Muscle of leg (tissue), 11 donors: ENCODE measurements around the gene CNPY4. TPM values are rescaled to one million over a fixed set of nuclear protein-coding genes. Genes with fewer than 3 reads are reported as not detected.

ENCODE experiments used
- DNase-seq: peaks from one replicate; pipeline ENCODE4 v3.0.0; 2013
- H3K27ac ChIP-seq: one replicate; pipeline ENCODE4 v1.5.1; 2013; ENCODE audit warnings: mild to moderate bottlenecking, low read length, control low read depth
- H3K27me3 ChIP-seq: one replicate; pipeline ENCODE4 v1.6.1; 2013; ENCODE audit warnings: low read length; ENCODE audit not compliant: control insufficient read depth, insufficient read depth
- H3K36me3 ChIP-seq: one replicate; pipeline ENCODE4 v1.6.1; 2013; ENCODE audit warnings: low read length; ENCODE audit not compliant: control insufficient read depth, insufficient read depth
- H3K4me1 ChIP-seq: one replicate; pipeline ENCODE4 v1.6.1; 2013; ENCODE audit warnings: low read length; ENCODE audit not compliant: control insufficient read depth, insufficient read depth
- H3K4me3 ChIP-seq: one replicate; pipeline ENCODE4 v1.5.1; 2013; ENCODE audit warnings: low read length, control low read depth
- H3K9me3 ChIP-seq: replicated peaks from 2 replicates; pipeline ENCODE4 v1.6.1; 2013; ENCODE audit warnings: low read depth, low read length; ENCODE audit not compliant: control insufficient read depth
- whole genome bisulfite sequencing: methylation state at CpG from one replicate; pipeline ENCODE4 v1.1.5; 2013; ENCODE audit warnings: missing lambda C conversion rate; ENCODE audit not compliant: insufficient coverage; 5-methylcytosine and 5-hydroxymethylcytosine counted together
- polyA plus RNA-seq, 8 donors: library from polyadenylated mRNA; unstranded; fragments of 120-200 nt; gene quantifications; one replicate each; pipeline versions ENCODE4 v1.2.1 to v1.2.3, GENCODE V29; 2013; ENCODE audit warnings: inconsistent platforms in 1 of 8, low replicate concordance in 1 of 8; ENCODE audit not compliant: insufficient read length in 8 of 8, insufficient read depth in 1 of 8
- total RNA-seq: library from RNA; stranded (reverse); fragments of 120-200 nt; gene quantifications from one replicate; pipeline ENCODE4 v1.2.4, GENCODE V29; 2013

CNPY4 gene
- total and polyA plus RNA-seq, 9 donors = 31.0 to 56.4 (median 44.4) TPM

GRCh38 chr7:100090527-100091410, 28.7 kb upstream of the CNPY4 start:
- no peak overlapping the region for H3K4me3 ChIP-seq
- peaks cover under 1% of the 10 kb centered on the region for H3K27me3 ChIP-seq
- H3K9me3 ChIP-seq = no peaks in the 10 kb centered on the region
- peaks cover 56% of the 10 kb centered on the region for H3K36me3 ChIP-seq
- WGBS = 88% methylated on average over 7 of the region's 14 CpGs
- peaks cover 30% of the 10 kb centered on the region for H3K4me1 ChIP-seq
- no peak for DNase-seq
- no peak overlapping the region for H3K27ac ChIP-seq

- peaks cover 65% of the 10 kb centered on the region for H3K36me3 ChIP-seq
- H3K9me3 ChIP-seq = no peaks in the 10 kb centered on the region
- H3K4me3 ChIP-seq = no peak overlapping the region
- peaks cover 30% of the 10 kb centered on the region for H3K4me1 ChIP-seq
- H3K27ac ChIP-seq = no peak overlapping the region
- WGBS = 36% methylated on average over 12 of the region's 19 CpGs
- H3K27me3 ChIP-seq = no peaks in the 10 kb centered on the region
- DNase-seq = no peak
Measured at GRCh38 chr7:100091411-100092181, 27.8 kb upstream of the CNPY4 start.

GRCh38 chr7:100093054-100093453, 26.4 kb upstream of the CNPY4 start:
- Histone ChIP-seq H3K4me3 (no peak overlapping the region), H3K4me1 (peaks cover 28% of the 10 kb centered on the region), H3K27me3 (no peaks in the 10 kb centered on the region), H3K9me3 (no peaks in the 10 kb centered on the region), H3K36me3 (peaks cover 78% of the 10 kb centered on the region), H3K27ac (no peak overlapping the region)
- WGBS = 43% methylated on average over 4 of the region's 8 CpGs
- no peak for DNase-seq

GRCh38 chr7:100093498-100093897, 25.9 kb upstream of the CNPY4 start:
- WGBS = 55% methylated on average over 11 of the region's 13 CpGs
- no peak overlapping the region for H3K4me3 ChIP-seq
- DNase-seq = no peak
- no peak overlapping the region for H3K27ac ChIP-seq
- H3K36me3 ChIP-seq = peaks cover 82% of the 10 kb centered on the region
- no peaks in the 10 kb centered on the region for H3K9me3 ChIP-seq
- H3K27me3 ChIP-seq = no peaks in the 10 kb centered on the region
- H3K4me1 ChIP-seq = peaks cover 24% of the 10 kb centered on the region

- Histone ChIP-seq H3K27me3 (no peaks in the 10 kb centered on the region), H3K9me3 (no peaks in the 10 kb centered on the region), H3K4me3 (no peak overlapping the region), H3K4me1 (peaks cover 26% of the 10 kb centered on the region), H3K36me3 (peaks cover 87% of the 10 kb centered on the region), H3K27ac (no peak overlapping the region)
- 83% methylated on average over 8 of the region's 16 CpGs for WGBS
- no peak for DNase-seq
Measured at GRCh38 chr7:100093925-100094486, 25.4 kb upstream of the CNPY4 start.

DNA sequence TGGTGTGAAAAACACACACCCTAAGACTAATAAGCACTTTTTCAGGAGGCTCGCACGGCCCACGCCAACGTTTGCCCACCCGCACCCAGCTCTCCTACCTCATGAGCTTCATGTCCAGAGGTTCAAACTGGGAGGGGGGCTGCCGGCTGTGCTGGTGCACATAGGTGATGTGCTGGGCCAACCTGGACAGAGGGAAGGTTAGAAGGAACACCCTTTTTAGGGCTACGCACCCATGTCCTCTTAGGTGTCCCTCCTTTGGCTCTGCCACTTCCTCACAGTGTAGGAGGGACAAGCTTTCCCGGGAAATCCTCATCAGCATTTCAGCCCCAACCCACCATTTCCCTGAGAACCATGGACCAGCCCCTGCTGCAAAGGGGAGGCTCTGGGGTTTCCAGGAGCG, 24.1 kb upstream of the CNPY4 start:
- Histone ChIP-seq H3K27me3 (no peaks in the 10 kb centered on the region), H3K4me1 (peaks cover 25% of the 10 kb centered on the region), H3K4me3 (no peak overlapping the region), H3K9me3 (no peaks in the 10 kb centered on the region), H3K36me3 (peaks cover 93% of the 10 kb centered on the region), H3K27ac (no peak overlapping the region)
- no peak for DNase-seq
- WGBS = 60% methylated on average over 1 of the region's 9 CpGs

DNA sequence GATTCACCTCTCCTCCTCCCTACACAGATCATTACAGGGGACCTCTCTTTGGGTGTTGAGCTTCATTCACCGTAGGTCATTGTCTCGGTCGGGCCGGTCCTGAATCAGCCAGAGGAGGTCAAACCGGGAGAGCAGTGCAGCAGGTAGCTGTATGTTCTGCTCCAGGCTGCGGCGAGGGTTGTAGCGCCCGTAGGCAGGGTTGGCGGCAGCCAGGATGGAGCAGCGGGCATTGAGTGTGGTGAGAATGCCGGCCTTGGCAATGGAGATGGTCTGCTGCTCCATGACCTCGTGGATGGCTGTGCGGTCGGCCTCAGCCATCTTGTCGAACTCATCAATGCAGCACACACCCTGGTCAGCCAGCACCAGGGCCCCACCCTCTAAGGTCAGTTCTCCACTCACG, 23.7 kb upstream of the CNPY4 start:
- Histone ChIP-seq H3K4me3 (no peak overlapping the region), H3K9me3 (no peaks in the 10 kb centered on the region), H3K36me3 (peaks cover 89% of the 10 kb centered on the region), H3K4me1 (peaks cover 25% of the 10 kb centered on the region), H3K27ac (no peak overlapping the region), H3K27me3 (no peaks in the 10 kb centered on the region)
- WGBS = 92% methylated on average over 16 of the region's 17 CpGs
- no peak for DNase-seq

DNA sequence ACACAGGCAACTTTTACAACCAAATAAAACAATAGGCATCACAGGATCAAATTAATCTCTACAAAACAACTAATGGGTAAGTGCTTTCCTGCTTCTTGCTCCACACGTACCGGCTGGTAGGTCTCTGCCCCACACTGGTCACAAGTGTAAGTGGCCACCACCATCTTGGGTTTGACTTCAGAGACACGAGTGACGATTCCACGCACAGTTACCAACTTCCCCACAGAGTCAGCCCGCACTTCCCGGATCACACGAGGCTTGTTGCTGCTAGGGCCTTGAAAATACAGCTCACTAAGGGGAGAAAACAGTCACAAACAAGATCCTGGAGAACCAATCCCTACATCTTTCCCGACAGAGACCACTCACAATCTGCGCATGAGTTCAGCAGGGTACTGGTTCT, 20.5 kb upstream of the CNPY4 start:
- DNase-seq = no peak
- Histone ChIP-seq H3K4me3 (no peak overlapping the region), H3K27me3 (no peaks in the 10 kb centered on the region), H3K27ac (no peak overlapping the region), H3K36me3 (peaks cover 63% of the 10 kb centered on the region), H3K4me1 (peaks cover 25% of the 10 kb centered on the region), H3K9me3 (no peaks in the 10 kb centered on the region)
- WGBS = 83% methylated on average over 8 of the region's 10 CpGs

DNA sequence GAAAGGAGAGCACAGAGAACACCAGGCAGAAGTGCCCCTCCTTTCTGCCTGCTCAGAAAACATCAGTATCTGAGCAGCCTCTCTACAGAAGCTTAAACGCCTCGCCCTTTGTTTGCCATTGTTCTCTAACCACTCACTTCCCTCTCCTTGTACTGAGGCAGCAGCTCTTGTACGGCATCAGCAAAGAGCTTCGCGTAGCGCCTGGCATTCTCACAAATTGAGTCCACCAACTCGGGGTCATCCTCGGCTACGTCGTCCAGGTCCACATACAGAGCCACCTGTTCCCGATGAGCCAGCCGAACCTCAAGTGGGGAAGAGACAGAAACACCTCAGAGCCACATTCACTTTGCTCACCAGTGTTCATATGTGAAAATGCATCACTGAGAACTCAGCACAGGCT, 20.0 kb upstream of the CNPY4 start:
- 79% methylated on average over 11 of the region's 12 CpGs for WGBS
- H3K27ac ChIP-seq = no peak overlapping the region
- H3K4me3 ChIP-seq = peak overlapping the region; percentile 93
- peaks cover 22% of the 10 kb centered on the region for H3K4me1 ChIP-seq
- no peak for DNase-seq
- peaks cover 63% of the 10 kb centered on the region for H3K36me3 ChIP-seq
- H3K9me3 ChIP-seq = no peaks in the 10 kb centered on the region
- H3K27me3 ChIP-seq = no peaks in the 10 kb centered on the region

- Histone ChIP-seq H3K4me1 (peaks cover 22% of the 10 kb centered on the region), H3K27ac (peak overlapping the region; percentile 91), H3K27me3 (no peaks in the 10 kb centered on the region), H3K9me3 (no peaks in the 10 kb centered on the region), H3K36me3 (peaks cover 58% of the 10 kb centered on the region), H3K4me3 (peak overlapping the region; percentile 93)
- 0% methylated on average over 53 of the region's 61 CpGs for WGBS
- DNase-seq = peak; percentile 99
Measured at GRCh38 chr7:100100420-100101015, 18.9 kb upstream of the CNPY4 start.
